Brain pericyte (primary cell): ENCODE data around the gene SLC2A11.
"Not testable (repeated sequence)": the region's sequence is repeated elsewhere in the genome, so short reads cannot be mapped to it uniquely, and the experiment has no call there.

Experiments
- DNase-seq: peaks from one replicate; pipeline ENCODE4 v3.0.0-alpha.2; 2012; ENCODE audit warnings: low read depth, low spot score

SLC2A11 gene

DNA sequence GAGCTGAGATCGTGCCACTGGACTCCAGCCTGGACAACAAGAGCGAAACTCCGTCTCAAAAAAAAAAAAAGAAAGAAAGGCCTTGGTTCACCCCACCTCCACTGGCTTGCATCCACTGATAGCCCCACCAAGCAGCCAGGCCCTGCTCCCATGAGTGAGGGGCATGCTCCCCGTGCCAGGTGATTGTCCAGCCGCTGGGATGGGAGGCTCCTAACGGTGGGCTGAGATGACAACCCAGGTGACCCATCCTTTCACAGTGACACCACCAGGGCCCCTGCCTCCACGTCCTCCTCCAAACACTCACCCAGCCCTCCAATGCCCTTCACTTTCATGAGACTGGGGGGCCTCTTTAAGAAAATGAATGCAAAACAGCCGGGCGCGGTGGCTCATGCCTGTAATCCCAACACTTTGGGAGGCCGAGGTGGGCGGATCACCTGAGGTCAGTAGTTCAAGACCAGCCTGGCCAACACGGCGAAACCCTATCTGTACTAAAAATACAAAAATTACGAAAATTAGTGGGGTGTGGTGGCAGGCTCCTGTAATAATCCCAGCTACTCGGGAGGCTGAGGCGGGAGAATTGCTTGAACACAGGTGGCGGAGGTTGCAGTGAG is 10.3 kb upstream of the SLC2A11 start:
- no peak for DNase-seq

DNA sequence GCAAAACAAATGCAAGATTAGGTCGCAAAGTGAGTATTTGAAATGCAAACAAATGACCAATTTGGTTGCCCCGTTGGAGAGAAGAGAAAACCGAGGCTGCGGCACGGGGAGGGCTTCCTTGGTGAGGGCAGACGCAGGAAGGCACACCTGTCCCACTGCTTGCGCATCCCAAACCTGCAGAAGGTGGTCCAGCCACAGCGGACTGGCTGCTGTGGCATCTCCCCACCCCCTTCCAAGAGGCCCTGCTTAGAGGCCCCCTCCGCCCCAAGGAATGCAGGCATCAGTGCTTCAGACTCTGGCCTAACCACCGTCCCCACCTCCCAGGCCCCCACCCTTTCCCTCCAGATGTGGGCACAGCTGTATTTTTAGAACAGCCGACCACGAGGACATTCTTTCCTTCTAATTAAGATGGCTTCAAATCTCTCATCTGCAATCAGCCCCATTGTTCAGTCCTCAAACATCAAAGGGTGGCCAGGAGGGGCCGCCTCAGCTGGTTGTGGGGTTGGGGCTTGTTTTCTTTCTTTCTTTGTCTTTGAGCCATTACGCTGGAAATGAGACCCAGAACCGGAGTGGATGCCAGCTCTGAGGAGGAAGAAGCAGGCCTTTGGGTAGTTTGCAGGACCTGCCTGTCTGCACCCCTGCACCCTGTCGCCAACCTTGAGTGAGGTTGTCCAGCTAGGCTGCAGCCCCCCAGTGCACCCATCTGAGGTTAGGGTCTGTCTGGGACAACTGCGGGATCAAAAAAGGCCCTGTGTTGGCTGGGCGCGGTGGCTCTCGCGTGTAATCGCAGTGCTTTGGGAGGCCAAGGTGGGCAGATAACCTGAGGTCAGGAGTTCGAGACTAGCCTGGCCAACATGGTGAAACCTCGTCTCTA is 9.4 kb upstream of the SLC2A11 start:
- DNase-seq, result no peak

DNA sequence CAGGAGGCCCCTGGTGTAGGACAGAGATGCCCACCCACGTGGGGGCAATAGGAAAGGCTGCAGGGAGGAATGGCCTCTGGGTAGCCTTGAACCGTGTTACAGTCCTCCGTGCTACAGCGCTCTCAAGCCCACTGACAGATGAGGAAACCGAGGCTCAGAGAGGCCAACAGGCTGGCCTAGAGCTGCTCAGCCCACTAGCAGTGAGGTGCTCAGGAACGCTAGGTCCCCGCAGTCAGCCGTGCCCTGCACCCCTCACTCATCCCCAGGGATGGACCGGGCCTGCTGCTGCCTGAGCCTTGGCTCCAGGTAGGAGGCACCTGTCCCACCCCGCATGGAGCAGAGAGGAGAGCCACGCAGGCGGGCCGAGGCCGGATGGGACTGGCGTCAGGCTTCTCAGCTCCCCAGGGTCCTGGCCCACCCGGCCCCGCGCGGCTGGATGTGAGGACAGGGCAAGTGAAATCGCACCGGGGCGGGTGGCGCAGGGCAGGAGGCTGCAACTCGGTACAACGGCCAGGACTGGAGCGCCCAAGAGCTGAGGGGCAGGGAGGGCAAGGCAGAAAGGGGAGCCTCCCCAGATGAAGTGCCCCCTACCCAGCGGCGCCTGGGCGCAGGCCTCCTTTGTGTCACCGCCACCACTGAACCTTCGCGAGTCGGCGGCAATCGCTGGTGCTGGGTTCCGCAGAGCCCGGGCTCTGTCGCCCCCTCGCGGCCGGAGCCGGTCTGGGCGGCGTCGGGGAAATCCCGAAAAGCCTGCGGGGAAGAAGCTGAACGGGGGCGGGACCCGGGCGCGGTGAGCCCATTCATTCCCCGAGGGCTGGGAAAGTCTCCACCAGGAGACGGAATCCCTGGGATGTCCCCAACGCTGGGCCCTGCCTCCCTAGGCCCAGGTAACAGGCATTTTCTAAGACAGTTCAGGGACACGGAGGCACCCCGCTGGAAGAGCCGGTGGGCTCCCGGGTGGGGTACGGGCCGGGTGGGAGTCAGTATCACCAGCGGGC is 8.4 kb upstream of the SLC2A11 start:
- DNase-seq, result no peak

DNA sequence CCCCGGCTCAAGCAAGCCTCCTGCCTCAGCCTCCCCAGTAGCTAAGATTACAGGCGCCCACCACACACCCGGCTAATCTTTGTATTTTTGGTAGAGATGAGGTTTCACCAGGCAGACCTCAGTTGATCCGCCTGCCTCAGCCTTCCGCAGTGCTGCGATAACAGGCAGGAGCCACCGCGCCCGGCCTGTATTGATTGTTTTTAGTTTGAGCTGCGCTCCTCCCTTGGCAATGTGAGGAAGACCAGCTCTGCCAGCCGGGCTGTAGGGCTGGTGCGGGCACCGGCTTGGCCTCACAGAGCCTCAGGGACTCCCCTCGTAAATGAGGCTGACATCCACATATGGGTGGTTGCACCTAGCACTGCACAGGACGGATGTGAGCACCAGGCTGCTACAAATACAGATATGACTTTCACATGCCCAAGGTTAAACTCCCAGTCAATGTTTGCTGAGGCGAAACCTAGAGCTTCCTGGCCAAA is 7.5 kb upstream of the SLC2A11 start:
- DNase-seq, result no peak

DNA sequence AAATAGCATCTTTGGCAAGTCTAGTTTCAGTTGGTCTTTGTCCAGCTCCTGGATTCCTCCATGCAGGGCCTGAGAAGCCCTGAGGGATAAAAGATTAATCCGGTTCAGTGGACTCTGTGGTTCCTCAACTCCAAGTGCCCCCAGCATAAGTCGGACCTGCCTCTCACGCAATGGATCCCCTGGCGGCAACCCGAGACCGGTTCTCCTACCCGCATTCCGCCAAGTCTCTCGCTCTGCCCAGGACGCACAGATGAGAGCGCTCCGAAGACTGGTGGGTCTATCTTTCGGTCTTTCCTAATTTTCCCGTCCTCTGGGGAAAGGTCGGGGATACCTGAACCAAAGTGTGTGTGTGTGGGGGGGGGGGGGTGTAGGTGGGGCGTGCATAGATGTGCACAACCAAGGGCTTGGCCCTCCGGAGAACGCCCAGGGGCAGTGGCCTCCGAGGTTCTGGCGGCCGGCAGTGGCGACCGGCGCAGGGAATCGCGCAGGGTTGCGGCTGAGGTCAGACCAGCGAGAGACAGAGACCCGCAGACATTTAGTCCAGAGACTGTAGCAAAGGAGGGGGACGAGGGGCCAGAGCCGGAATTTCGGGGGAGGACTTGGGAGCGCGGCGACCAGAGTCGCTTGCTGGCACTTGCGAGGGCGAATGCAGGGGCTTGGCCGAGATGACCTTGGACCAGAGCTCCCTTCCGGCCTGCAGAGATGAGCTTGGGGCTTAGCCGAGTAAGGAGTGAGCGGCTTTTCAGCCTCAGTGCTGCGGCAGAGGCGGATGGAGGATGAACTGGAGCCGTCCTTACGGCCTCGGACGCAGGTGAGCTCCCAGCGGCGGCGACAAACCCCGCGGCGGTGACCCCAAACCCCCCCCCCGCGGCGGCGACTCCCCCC is 712 bp upstream of the SLC2A11 start:
- no peak for DNase-seq

DNA sequence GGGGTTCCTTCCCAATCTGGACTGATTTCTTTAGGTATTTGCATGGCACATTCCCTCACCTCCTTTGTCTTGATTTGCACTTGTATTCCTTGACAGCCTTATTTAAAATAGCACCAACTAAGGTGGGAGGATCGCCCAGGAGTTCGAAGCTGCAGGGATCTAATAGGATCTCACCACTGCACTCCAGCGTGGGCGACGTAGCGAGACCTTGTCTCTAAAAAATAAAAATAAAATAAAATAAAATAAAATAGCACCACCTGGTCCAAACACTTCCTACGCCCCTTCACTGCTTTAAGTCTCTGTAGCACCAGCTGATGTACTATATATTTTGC is 775 bp downstream of the SLC2A11 start:
- no peak for DNase-seq

DNA sequence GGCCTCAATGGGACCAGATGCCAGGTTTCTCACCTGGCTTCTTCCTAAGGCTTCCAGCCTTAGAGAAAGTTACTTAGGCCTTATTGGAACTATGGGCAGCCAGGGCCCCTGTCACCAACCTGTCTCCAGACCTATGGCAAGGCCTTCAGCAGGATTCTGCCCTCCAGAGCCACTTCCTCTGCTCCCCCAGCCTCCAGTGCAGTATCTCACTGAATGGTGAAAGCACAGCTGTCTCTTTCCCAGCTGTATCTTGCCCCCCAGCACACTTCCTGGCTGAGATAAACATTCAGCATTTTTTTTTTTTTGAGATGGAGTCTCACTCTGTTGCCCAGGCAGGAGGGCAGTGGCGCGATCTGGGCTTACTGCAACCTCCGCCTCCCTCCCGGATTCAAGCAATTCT is 1.5 kb downstream of the SLC2A11 start:
- DNase-seq, result no peak

DNA sequence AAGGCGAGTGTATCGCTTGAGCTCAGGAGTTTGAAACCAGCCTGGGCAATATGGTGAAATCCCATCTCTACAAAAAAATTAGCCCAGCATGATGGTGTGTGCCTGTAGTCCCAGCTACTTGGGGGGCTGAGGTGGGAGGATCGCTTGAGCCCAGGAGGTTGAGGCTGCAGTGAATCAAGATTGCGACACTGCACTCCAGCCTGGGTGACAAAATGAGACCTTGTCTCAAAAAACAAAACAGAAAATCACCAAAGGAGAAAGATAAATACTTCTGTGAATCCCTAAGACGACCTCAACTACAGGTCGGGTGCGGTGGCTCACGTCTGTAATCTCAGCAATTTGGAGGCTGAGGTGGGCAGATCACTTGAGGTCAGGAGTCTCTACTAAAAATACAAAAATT is 2.5 kb downstream of the SLC2A11 start:
- not testable (repeated sequence) for DNase-seq

DNA sequence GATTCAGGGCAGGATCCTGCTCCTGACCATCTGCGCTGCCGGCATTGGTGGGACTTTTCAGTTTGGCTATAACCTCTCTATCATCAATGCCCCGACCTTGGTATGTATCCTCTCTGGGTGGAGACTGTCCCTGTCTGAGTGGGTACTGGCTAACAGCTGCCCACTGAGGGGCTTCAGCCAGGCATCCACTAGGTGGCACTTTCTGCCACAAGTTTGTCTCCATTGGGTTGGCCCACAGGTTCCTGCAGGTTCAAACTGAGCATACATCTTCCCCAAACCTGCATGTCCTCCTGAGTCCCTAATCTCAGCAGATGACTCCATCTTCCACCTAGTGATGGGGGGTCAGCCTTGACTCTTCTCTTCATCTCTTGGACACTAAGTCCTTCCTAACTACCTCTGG is 4.4 kb downstream of the SLC2A11 start:
- no peak for DNase-seq

DNA sequence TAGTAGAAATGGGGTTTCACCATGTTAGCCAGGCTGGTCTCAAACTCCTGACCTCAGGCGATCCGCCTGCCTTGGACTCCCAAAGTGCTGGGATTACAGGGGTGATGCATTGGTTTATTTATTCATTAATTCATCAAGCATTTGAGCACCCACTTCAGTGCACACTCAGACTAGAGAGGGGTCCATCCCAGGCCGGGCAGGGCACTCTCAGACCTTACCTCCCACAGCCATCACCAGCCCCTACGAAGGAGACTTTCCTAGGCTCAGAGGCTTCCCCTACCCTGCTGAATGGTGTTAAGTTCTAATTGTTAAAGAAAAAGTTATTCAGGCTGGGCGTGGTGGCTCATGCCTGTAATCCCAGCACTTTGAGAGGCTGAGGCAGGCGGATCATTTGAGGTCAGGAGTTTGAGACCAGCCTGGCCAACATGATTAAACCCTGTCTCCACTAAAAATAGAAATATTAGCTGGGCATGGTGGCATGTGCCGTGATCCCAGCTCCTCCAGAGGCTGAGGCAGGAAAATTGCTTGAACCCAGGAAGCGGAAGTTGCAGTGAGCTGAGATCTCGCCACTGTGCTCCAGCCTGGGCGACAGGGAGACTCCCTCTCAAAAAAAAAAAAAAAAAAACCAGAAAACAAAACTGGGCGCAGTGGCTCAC is 7.0 kb downstream of the SLC2A11 start:
- DNase-seq, result not testable (repeated sequence)

DNA sequence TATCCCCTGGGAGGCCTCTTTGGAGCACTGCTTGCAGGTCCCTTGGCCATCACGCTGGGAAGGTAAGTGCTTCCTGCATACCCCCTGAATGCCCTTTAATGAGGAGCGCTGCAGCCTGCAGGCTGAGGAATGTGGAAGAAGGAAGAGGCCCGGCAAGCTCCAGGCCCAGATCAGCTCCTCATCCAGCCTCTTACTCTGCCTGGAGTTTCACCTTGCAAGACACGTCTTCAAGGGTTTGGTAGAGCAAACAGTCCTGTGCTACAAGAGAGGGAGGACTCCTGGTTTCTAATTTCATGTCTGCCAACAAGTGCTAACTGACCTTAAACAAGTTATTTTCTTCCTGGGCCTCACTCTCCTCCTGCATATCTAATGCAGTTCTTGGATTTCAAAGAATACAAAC is 10.9 kb downstream of the SLC2A11 start:
- no peak for DNase-seq

DNA sequence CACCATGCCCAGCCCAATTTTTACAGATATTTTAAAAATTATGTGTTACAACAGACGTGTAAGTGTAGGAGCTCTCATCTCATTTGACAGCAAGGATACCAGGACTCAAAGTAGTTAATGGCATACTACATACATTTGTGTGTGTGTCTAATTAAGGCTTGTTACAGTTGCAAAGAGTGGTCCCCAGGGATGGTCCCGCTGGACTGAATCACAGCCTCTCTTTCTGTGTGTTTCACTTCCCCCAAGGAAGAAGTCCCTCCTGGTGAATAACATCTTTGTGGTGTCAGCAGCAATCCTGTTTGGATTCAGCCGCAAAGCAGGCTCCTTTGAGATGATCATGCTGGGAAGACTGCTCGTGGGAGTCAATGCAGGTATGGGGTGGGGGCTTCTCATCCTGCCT is 17.2 kb downstream of the SLC2A11 start:
- no peak for DNase-seq

DNA sequence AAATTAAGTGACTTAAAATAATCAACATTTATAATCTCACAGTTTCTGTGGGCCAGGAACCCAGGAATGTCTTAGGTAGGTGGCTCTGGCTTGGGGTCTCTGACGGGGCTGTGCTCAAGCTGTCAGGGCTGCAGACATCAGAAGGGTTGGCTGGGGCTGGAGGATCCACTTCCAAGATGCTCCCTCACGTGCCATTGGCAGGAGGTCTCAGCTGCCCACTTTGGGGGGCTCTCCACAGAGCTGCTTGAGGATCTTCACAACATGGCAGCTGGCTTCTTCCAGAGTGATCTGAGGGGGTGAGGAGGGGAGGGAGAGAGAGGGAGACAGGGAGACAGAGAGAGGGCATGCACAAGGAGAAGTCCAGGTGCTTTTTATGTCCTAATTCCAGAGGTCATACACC is 18.1 kb downstream of the SLC2A11 start:
- no peak for DNase-seq

DNA sequence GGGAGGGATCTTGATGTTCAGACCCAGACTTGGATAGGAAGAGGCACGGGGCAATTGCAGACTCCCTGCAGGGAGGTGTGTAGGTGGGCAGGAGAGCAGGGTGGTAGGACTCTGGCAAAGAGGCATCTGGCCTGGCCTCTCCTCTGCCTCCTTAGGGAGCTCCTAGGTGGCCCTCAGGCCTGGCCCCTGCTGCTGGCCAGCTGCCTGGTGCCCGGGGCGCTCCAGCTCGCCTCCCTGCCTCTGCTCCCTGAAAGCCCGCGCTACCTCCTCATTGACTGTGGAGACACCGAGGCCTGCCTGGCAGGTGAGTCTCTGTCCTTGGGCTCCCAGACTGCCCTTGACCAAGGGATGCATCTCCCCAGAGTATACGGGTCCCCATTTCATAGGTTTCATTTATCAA is 19.9 kb downstream of the SLC2A11 start:
- no peak for DNase-seq

DNA sequence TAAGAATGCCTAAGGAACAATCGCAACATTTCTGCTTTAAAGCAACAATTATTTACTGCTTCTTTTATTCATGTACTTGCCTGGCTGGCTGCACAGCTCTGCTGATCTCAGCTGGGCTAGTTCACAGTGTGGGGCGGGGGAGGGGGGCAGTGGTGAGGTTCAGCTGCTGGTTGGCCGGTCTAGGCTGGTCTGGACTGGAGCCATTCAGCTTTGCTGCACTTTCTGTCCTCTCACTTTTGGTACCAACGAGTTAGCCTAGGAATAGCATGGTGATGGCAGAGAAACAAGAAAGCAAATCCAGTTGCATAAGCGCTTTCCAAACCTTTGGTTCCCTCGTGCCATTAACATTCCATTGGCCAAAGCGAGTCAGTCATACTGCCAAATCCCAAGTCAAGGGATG is 20.5 kb downstream of the SLC2A11 start:
- no peak for DNase-seq

DNA sequence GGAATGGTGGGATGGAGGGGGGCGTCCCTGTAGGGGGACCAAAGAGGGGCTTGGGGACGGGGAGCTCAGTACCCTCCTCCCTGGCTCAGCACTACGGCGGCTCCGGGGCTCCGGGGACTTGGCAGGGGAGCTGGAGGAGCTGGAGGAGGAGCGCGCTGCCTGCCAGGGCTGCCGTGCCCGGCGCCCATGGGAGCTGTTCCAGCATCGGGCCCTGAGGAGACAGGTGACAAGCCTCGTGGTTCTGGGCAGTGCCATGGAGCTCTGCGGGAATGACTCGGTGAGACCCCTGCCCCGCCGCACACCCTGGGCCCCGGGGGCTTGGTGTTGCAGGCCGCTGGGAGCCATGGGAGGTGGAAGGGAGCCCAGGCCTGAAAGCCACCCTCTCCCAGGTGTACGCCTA is 24.7 kb downstream of the SLC2A11 start:
- DNase-seq, result no peak

DNA sequence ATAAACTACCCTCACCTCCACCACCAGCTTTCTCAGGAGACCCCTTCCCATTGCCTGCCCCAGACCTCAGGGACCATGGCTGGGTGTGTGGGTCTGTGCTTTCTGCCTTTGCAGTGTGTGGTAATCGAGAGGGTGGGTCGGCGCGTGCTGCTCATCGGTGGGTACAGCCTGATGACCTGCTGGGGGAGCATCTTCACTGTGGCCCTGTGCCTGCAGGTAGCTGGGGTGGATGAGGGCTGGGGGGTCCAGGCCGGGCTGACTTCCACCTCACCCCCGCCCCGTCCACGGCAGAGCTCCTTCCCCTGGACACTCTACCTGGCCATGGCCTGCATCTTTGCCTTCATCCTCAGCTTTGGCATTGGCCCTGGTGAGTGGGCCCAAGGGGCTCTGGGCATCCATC is 26.0 kb downstream of the SLC2A11 start:
- no peak for DNase-seq

DNA sequence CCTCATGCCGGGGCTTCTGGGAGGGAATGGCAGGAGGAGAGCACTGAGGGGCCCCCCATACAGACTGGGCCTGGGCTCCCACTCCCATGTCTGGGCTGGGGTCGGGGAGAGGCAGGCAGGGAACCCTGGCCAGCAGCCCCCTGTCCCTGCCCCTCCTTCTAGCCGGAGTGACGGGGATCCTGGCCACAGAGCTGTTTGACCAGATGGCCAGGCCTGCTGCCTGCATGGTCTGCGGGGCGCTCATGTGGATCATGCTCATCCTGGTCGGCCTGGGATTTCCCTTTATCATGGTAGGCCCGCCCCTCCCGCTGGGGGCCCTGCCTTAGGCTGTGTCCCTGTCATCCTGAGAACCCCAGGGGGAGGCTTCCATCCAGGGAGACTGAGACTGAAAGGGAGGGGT is 26.5 kb downstream of the SLC2A11 start:
- no peak for DNase-seq

DNA sequence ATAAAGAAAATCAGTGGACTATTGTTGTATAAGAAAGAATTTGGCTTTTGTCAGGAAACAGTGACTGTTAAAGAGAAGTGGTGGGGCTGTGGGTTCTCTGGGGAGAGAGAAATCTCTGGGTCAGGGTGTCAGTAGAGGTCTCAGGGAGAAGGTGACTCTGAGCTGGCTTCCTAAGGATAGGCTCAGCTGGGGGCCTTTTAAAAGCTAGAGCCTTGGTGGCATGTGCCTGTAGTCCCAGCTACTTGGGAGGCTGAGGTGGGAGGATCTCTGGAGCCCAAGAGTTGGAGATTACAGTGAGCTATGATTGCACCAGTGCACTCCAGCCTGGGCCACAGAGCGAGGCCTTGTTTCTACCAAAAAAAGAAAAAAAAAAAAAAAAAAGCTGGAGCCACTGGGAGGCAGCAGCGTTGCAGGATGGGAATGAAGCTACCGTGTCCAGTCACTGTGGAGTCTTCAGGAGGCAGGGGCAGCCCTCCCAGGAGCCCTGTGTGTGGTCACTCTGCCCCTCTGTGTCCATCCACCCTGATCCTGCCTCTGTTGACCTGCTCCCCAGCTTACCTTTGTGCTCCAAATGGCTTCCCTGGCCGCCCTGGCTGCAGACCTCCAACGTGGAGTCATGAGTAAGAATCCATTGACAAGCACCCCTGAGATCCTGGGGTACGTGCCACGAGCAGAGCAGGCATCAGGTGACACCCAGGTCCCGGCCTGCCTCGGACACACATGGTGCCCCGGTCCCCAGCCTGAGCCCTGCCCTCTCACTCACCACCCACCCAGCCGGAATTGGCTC is 31.1 kb downstream of the SLC2A11 start:
- DNase-seq, result no peak

DNA sequence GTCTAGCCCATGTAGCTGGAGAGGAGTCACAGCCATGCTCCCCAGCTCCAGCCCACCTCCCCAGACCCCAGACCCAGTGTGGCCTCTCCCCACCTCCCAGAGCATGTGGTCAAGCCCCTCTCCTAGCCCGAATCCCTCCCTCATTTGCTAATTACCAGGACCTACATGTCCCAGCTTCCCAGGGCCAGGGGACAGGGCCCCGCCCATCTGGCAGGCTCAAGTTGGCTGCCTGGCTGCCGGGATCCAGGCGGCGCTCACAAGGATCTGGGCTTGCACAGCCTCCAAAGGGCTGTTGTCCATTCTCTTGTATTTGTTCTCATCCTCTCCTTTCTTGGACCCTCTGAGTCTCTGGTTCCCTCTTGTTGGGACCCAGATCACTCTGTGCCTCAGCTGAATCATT is 31.9 kb downstream of the SLC2A11 start:
- no peak for DNase-seq
